GM12878 (cell line): ENCODE data around the gene MAPRE3. TPM values are rescaled to one million over a fixed set of nuclear protein-coding genes. Genes with fewer than 3 reads are reported as not detected.

Experiments used
- ATAC-seq: fragments of 200-7000 bp; cut with Tn5 transposase; 3 replicates; pipeline ENCODE4 v1.9.1; 2020; ENCODE audit warnings: mild to moderate bottlenecking, moderate library complexity
- BruUV-seq: library from RNA; stranded (reverse); fragments of 400-500 nt; replicated peaks from 2 replicates; lab custom pipeline; 2021; lab: Mats Ljungman, UMichigan
- CTCF ChIA-PET: fragments of 300-600 bp; sonication (Branson Sonifier 250); formaldehyde crosslinking; extraction: SDS; loops from one replicate; lab custom pipeline; 2021; ENCODE audit warnings: inconsistent platforms; lab: Yijun Ruan, JAX
- POLR2A ChIA-PET: fragments of 350-600 bp; formaldehyde crosslinking; extraction: SDS; loops from one replicate; lab custom pipeline; 2021; ENCODE audit warnings: inconsistent platforms; lab: Charles Lee
- RAD21 ChIA-PET: fragments of 300-600 bp; sonication (Branson Sonifier 250); formaldehyde crosslinking; loops from one replicate; lab custom pipeline; 2023; ENCODE audit warnings: antibody characterized with exemption; ENCODE audit not compliant: unreplicated experiment; lab: Charles Lee
- SMC1A ChIA-PET: fragments of 300-600 bp; sonication (Branson Sonifier 250); formaldehyde crosslinking; loops from one replicate; lab custom pipeline; 2023; ENCODE audit not compliant: unreplicated experiment, uncharacterized antibody; lab: Charles Lee
- DNase-seq: peaks from one replicate; pipeline ENCODE4 v3.0.0-alpha.2; 2011; ENCODE audit warnings: low read depth, low spot score
- FAIRE-seq: peaks from 3 replicates; lab custom pipeline; 2011; peaks lifted over from hg19 to GRCh38; lab: Jason Lieb, UNC
- H2AFZ ChIP-seq: 2 replicates; pipeline ENCODE4 v1.6.0; 2011; ENCODE audit warnings: low read depth, low read length, control low read depth; ENCODE audit not compliant: control insufficient read depth
- H3K27ac ChIP-seq: 2 replicates; pipeline ENCODE4 v1.5.1; 2011; ENCODE audit warnings: control low read depth; ENCODE audit not compliant: control insufficient read depth, insufficient read depth
- H3K27me3 ChIP-seq, 2 experiments: replicated peaks in 1 of 2; 2 replicates each; pipeline versions ENCODE4 v1.6.0 to v1.6.1; 2011; ENCODE audit warnings: low read length in 1 of 2; ENCODE audit not compliant: control insufficient read depth in 2 of 2, insufficient read depth in 2 of 2
- H3K36me3 ChIP-seq, 2 experiments: 2 replicates each; pipeline ENCODE4 v1.5.1; 2011; ENCODE audit warnings: low read length in 1 of 2; ENCODE audit not compliant: control insufficient read depth in 2 of 2, insufficient read depth in 2 of 2
- H3K4me1 ChIP-seq: 2 replicates; pipeline ENCODE4 v1.6.1; 2011; ENCODE audit warnings: mild to moderate bottlenecking, low read length, moderate library complexity, mixed read lengths; ENCODE audit not compliant: control insufficient read depth, insufficient read depth
- H3K4me2 ChIP-seq: 2 replicates; pipeline ENCODE4 v1.6.0; 2011; ENCODE audit warnings: control low read depth; ENCODE audit not compliant: control insufficient read depth, insufficient read depth
- H3K4me3 ChIP-seq: fragments of 200-600 bp; sonication (generic); 2 replicates; pipeline ENCODE4 v1.5.1; 2016
- H3K79me2 ChIP-seq: 2 replicates; pipeline ENCODE4 v1.6.0; 2011; ENCODE audit warnings: low read length; ENCODE audit not compliant: control insufficient read depth, insufficient read depth
- H3K9ac ChIP-seq: 2 replicates; pipeline ENCODE4 v1.8.0; 2011; ENCODE audit warnings: low read length, control low read depth, mixed read lengths; ENCODE audit not compliant: control insufficient read depth, insufficient read depth
- H3K9me3 ChIP-seq: replicated peaks from 3 replicates; pipeline ENCODE4 v1.5.1; 2011; ENCODE audit warnings: mild to moderate bottlenecking, low read length; ENCODE audit not compliant: control insufficient read depth, insufficient read depth
- H4K20me1 ChIP-seq: 2 replicates; pipeline ENCODE4 v1.6.0; 2011; ENCODE audit not compliant: control insufficient read depth, insufficient read depth
- BHLHE40 ChIP-seq, 2 experiments: fragments of 450-650 bp in 1 of 2; IDR thresholded peaks; 2 replicates each; pipeline ENCODE4 v1.6.1; 2011 to 2017; ENCODE audit warnings: low read depth in 2 of 2, borderline replicate concordance in 1 of 2, improper control_type of control experiment in 1 of 2, low read length in 1 of 2, mild to moderate bottlenecking in 1 of 2
- E2F8 ChIP-seq: fragments of 450-650 bp; IDR thresholded peaks from 2 replicates; pipeline ENCODE4 v1.6.1; 2018; ENCODE audit warnings: mild to moderate bottlenecking, low read depth, moderate library complexity; ENCODE audit not compliant: partially characterized antibody
- JUNB ChIP-seq: IDR thresholded peaks from 2 replicates; pipeline ENCODE4 v1.6.1; 2016; ENCODE audit warnings: antibody characterized with exemption, mild to moderate bottlenecking
- JUND ChIP-seq: IDR thresholded peaks from 2 replicates; pipeline ENCODE4 v1.6.1; 2012; ENCODE audit warnings: low read depth, mild to moderate bottlenecking, low read length, improper control_type of control experiment, moderate library complexity
- MLLT1 ChIP-seq: fragments of 450-650 bp; IDR thresholded peaks from 2 replicates; pipeline ENCODE4 v1.6.1; 2016; ENCODE audit warnings: mild to moderate bottlenecking
- MTA3 ChIP-seq: IDR thresholded peaks from 2 replicates; pipeline ENCODE4 v1.6.1; 2012; ENCODE audit warnings: low read length, inconsistent platforms, borderline replicate concordance
- RCOR1 ChIP-seq: conservative IDR thresholded peaks from 2 replicates; pipeline ENCODE4 v1.6.1; 2012; ENCODE audit warnings: low read depth, low read length, improper control_type of control experiment
- SREBF1 ChIP-seq: IDR thresholded peaks from 2 replicates; pipeline ENCODE4 v1.6.1; 2012; ENCODE audit warnings: mild to moderate bottlenecking, low read length
- TARDBP ChIP-seq: IDR thresholded peaks from 2 replicates; pipeline ENCODE4 v1.6.1; 2016; ENCODE audit warnings: borderline replicate concordance
- ZNF217 ChIP-seq: fragments of 450-650 bp; IDR thresholded peaks from 2 replicates; pipeline ENCODE4 v1.6.1; 2017; ENCODE audit warnings: antibody characterized with exemption, mild to moderate bottlenecking
- ZNF384 ChIP-seq: IDR thresholded peaks from 2 replicates; pipeline ENCODE4 v1.6.1; 2012; ENCODE audit warnings: low read depth, mild to moderate bottlenecking, low read length, improper control_type of control experiment, borderline replicate concordance
- ZNF687 ChIP-seq: fragments of 450-650 bp; IDR thresholded peaks from 2 replicates; pipeline ENCODE4 v1.6.1; 2017; ENCODE audit warnings: mild to moderate bottlenecking, moderate library complexity
- WGBS: methylation state at CpG from one replicate; pipeline ENCODE4 v1.1.6; 2016; ENCODE audit warnings: low lambda C conversion rate; ENCODE audit not compliant: insufficient replicate concordance, insufficient coverage; ENCODE audit errors: missing lambda C conversion rate; 5-methylcytosine and 5-hydroxymethylcytosine counted together
- in situ Hi-C: fragments of 300-500 bp; cut with MboI; formaldehyde crosslinking; loops from 9 replicates; pipeline ENCODE4 v1.14.3; 2018; ENCODE audit warnings: mixed read lengths
- intact Hi-C: fragments of 100-400 bp; cut with micrococcal nuclease; formaldehyde crosslinking; loops from one replicate; pipeline ENCODE4 v1.14.2; 2022; ENCODE audit not compliant: unreplicated experiment
- polyA plus RNA-seq, 11 experiments: library from polyadenylated mRNA; depleted of rRNA in 4 of 11; unstranded in 6 of 11; stranded (reverse) in 5 of 11; fragments of >200 nt; fragmentation: Nextera tagmentation in 4 of 11; fragmentation: Illumina TruSeq in 1 of 11; extraction: Ambion mirVana in 4 of 11; extraction: Trizol in 1 of 11; gene quantifications; 1 replicate in 1 of 11; 2 replicates in 10 of 11; pipeline versions ENCODE4 v1.2.1 to v1.2.3, GENCODE V29; 2011 to 2016; ENCODE audit warnings: inconsistent platforms in 2 of 11, missing spikeins in 2 of 11, low read depth in 1 of 11
- total RNA-seq, 4 experiments: library from RNA; depleted of rRNA in 3 of 4; stranded (reverse); fragments of >200 nt in 3 of 4; fragmentation: Illumina TruSeq in 1 of 4; extraction: Trizol in 1 of 4; gene quantifications; 2 replicates each; pipeline versions ENCODE4 v1.2.1 to v1.2.3, GENCODE V29; 2013 to 2021

Gene MAPRE3
- total and polyA plus RNA-seq, 10 of the 15 experiments (the other 5 are each of a cell fraction or from before 2014, with no cell fraction given), result 0.03 to 1.3 (median 0.73) TPM; not detected in 1

GRCh38 chr2:27029051-27029450, 58.6 kb downstream of the MAPRE3 start (continued):
- no peak for TF ChIP-seq MLLT1

GRCh38 chr2:27032495-27033252, 62.2 kb downstream of the MAPRE3 start, which contains the start of gene TMEM214:
Gene TMEM214, plus strand, starts transcription at chr2:27032965. Its CDS starts 51 bp downstream, at chr2:27033016.
- no peaks in the 10 kb centered on the region for H3K27me3 ChIP-seq
- ATAC-seq, result peak; percentile 98
- 0% methylated on average over 43 of the region's 76 CpGs for WGBS
- SMC1A ChIA-PET, result interaction anchor here (0.6 to 3.0 kb wide), 9 partner anchors 8 to 71 kb away, joined by 3 to 18 read pairs (median 6); partner anchors contain the start of gene AGBL5
- peak; percentile 41 for FAIRE-seq
- intact Hi-C loops, result loop anchor here (1.0 to 2.0 kb wide), 2 partner anchors 18 to 48 kb away; no protein-coding TSS in a partner anchor
- POLR2A ChIA-PET, result interaction anchor here (1.0 to 5.3 kb wide), 4 partner anchors 13 to 40 kb away, joined by 3 to 45 read pairs (median 16); partner anchors contain the start of genes AGBL5 and OST4
- peaks cover 40% of the 10 kb centered on the region for H3K79me2 ChIP-seq
- peak within 1 kb of the TSS; percentile 98 for H3K4me2 ChIP-seq
- CTCF ChIA-PET, result interaction anchor here (0.7 to 2.7 kb wide), 9 partner anchors 14 to 271 kb away, joined by 3 to 15 read pairs (median 3); partner anchors contain the start of gene AGBL5
- peak within 1 kb of the TSS; percentile 91 for H3K27ac ChIP-seq
- RAD21 ChIA-PET, result interaction anchor here (1.5 to 2.6 kb wide), 3 partner anchors 9 to 70 kb away, joined by 4 to 11 read pairs (median 10); partner anchors contain the start of gene AGBL5
- in situ Hi-C loops, result no loop called here
- H3K4me1 ChIP-seq, result peaks cover 22% of the 10 kb centered on the region
- peaks cover 7 to 22% of the 10 kb centered on the region in 2 experiments for H3K36me3 ChIP-seq
- no TSS peak for BruUV-seq
- peak; percentile 39 for DNase-seq
- no peaks in the 10 kb centered on the region for H3K9me3 ChIP-seq
- H2AFZ ChIP-seq, result peak within 1 kb of the TSS; percentile 60
- H4K20me1 ChIP-seq, result no peaks in the 10 kb centered on the region
- H3K4me3 ChIP-seq, result peak within 1 kb of the TSS; percentile 99
- peak within 1 kb of the TSS; percentile 98 for H3K9ac ChIP-seq
- TF ChIP-seq ZNF687 (0 out of 2 replicates have a peak, but pooled peaks have one; percentile 33), JUNB (no peak), BHLHE40 (IDR thresholded peaks at IDR 0.05; ENCODE audit: borderline replicate concordance in 1 of 2, low read depth in 2 of 2, low read length in 1 of 2) (peak in 1 of 2 experiments; percentile 34; a peak in 2 of 4 replicates), E2F8 (peak; percentile 28), RCOR1 (no peak), MTA3 (no peak), TARDBP (peak; percentile 70; the same call in 1 of the 2 replicates), SREBF1 (no peak), JUND (no peak), ZNF384 (no peak), ZNF217 (no peak)
